Measurements from ENCODE around the gene GOLGA5.

Gene GOLGA5

GRCh38 chr14:92785667-92786426 is 8.3 kb upstream of the GOLGA5 start:
- H3K36me3 ChIP-seq (ENCODE audit: control insufficient read depth, insufficient read depth, low read length) = no peaks in the 10 kb centered on the region
- TF ChIP-seq CTCF (IDR thresholded peaks at IDR 0.05; ENCODE audit: insufficient read depth, low read length, poor library complexity, severe bottlenecking) = no peak
- no peak for DNase-seq (ENCODE audit: extremely low read depth, insufficient read length)
- H3K4me3 ChIP-seq (replicated peaks; ENCODE audit: low read depth, low read length) = no peak overlapping the region
- no peaks in the 10 kb centered on the region for H3K27me3 ChIP-seq (replicated peaks; ENCODE audit: control insufficient read depth, insufficient read depth, low read length)

GRCh38 chr14:92786427-92786756 is 7.7 kb upstream of the GOLGA5 start:
- Histone ChIP-seq H3K4me3 (replicated peaks; ENCODE audit: low read depth, low read length) (no peak overlapping the region), H3K27me3 (replicated peaks; ENCODE audit: control insufficient read depth, insufficient read depth, low read length) (no peaks in the 10 kb centered on the region), H3K36me3 (ENCODE audit: control insufficient read depth, insufficient read depth, low read length) (no peaks in the 10 kb centered on the region)
- no peak for TF ChIP-seq CTCF (IDR thresholded peaks at IDR 0.05; ENCODE audit: insufficient read depth, low read length, poor library complexity, severe bottlenecking)
- no peak for DNase-seq (ENCODE audit: extremely low read depth, insufficient read length)

GRCh38 chr14:92787554-92787953 is 6.6 kb upstream of the GOLGA5 start:
- Histone ChIP-seq H3K4me3 (replicated peaks; ENCODE audit: low read depth, low read length) (no peak overlapping the region), H3K27me3 (replicated peaks; ENCODE audit: control insufficient read depth, insufficient read depth, low read length) (no peaks in the 10 kb centered on the region), H3K36me3 (ENCODE audit: control insufficient read depth, insufficient read depth, low read length) (no peaks in the 10 kb centered on the region)
- no peak for DNase-seq (ENCODE audit: extremely low read depth, insufficient read length)
- TF ChIP-seq CTCF (IDR thresholded peaks at IDR 0.05; ENCODE audit: insufficient read depth, low read length, poor library complexity, severe bottlenecking) = no peak

- TF ChIP-seq CTCF (IDR thresholded peaks at IDR 0.05; ENCODE audit: insufficient read depth, low read length, poor library complexity, severe bottlenecking) = no peak
- DNase-seq (ENCODE audit: extremely low read depth, insufficient read length) = no peak
Observed at GRCh38 chr14:92789457-92790089, 4.5 kb upstream of the GOLGA5 start.

GRCh38 chr14:92792885-92793284 is 1.2 kb upstream of the GOLGA5 start:
- no peak for TF ChIP-seq CTCF (IDR thresholded peaks at IDR 0.05; ENCODE audit: insufficient read depth, low read length, poor library complexity, severe bottlenecking)
- no peaks in the 10 kb centered on the region; the same call in 1 of the 2 replicates for H3K36me3 ChIP-seq (ENCODE audit: control insufficient read depth, insufficient read depth, low read length)
- H3K27me3 ChIP-seq (replicated peaks; ENCODE audit: control insufficient read depth, insufficient read depth, low read length) = no peaks in the 10 kb centered on the region
- H3K4me3 ChIP-seq (replicated peaks; ENCODE audit: low read depth, low read length) = no peak overlapping the region
- no peak for DNase-seq (ENCODE audit: extremely low read depth, insufficient read length)

More at GRCh38 chr14:92789457-92790089, 4.5 kb upstream of the GOLGA5 start:
- no peaks in the 10 kb centered on the region for H3K36me3 ChIP-seq (ENCODE audit: control insufficient read depth, insufficient read depth, low read length)
- no peaks in the 10 kb centered on the region for H3K27me3 ChIP-seq (replicated peaks; ENCODE audit: control insufficient read depth, insufficient read depth, low read length)
- no peak overlapping the region for H3K4me3 ChIP-seq (replicated peaks; ENCODE audit: low read depth, low read length)
